ENCODE results near the gene CUEDC2.

DNA sequence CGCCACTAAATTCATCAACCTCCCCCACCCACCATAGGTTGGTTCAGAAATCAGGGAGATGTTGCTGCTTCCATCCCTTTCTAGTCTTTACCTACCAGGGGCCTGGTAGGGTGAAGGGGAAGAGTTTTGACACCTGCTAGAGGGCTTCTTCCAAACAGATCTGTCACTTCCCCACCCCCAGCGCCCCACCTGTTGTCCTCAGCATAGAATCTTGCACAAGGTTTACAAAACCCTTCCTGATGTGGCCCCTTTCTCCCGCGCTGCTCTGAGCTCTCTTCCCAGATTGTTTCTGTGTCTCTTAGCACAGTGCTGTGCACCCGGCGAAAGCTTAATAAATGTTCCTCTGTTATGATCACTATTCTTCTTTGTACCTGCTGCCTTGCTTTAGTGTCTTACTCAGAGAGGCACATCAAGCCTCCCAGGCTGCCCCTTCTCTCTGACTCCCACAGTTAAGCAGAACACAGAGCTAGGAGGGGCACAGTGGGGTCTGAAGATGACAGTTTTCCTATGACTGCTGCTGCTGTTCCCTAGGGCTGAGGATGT, 30.2 kb upstream of the CUEDC2 start:
- TF ChIP-seq, protein P1, sequence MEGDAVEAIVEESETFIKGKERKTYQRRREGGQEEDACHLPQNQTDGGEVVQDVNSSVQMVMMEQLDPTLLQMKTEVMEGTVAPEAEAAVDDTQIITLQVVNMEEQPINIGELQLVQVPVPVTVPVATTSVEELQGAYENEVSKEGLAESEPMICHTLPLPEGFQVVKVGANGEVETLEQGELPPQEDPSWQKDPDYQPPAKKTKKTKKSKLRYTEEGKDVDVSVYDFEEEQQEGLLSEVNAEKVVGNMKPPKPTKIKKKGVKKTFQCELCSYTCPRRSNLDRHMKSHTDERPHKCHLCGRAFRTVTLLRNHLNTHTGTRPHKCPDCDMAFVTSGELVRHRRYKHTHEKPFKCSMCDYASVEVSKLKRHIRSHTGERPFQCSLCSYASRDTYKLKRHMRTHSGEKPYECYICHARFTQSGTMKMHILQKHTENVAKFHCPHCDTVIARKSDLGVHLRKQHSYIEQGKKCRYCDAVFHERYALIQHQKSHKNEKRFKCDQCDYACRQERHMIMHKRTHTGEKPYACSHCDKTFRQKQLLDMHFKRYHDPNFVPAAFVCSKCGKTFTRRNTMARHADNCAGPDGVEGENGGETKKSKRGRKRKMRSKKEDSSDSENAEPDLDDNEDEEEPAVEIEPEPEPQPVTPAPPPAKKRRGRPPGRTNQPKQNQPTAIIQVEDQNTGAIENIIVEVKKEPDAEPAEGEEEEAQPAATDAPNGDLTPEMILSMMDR (IDR thresholded peaks at IDR 0.05) = no peak
- TF ChIP-seq ZFX (IDR thresholded peaks at IDR 0.05; ENCODE audit: borderline replicate concordance) = no peak

Data from 22Rv1 (cell line).